Stimulated activated CD8-positive, alpha-beta memory T cell treated with anti-CD3 and anti-CD28 coated beads, Interleukin-12 subunit alpha, Interleukin-12 subunit beta, amount 100 ng/mL, for 24 hours (primary cell): ENCODE measurements around the gene BRD9.
"Not testable (repeated sequence)": the region's sequence is repeated elsewhere in the genome, so short reads cannot be mapped to it uniquely, and the experiment has no call there.

Experiments used
- DNase-seq: peaks from one replicate; pipeline ENCODE4 v3.0.0-alpha.2; 2020; ENCODE audit errors: extremely low read depth

BRD9 gene

GRCh38 chr5:843926-844325 is 48.7 kb downstream of the BRD9 start:
- DNase-seq: not testable (repeated sequence)

GRCh38 chr5:843371-843770 is 49.2 kb downstream of the BRD9 start:
- not testable (repeated sequence) for DNase-seq

- not testable (repeated sequence) for DNase-seq
Observed at GRCh38 chr5:842402-843221, 50.0 kb downstream of the BRD9 start.

GRCh38 chr5:841531-842401 is 50.8 kb downstream of the BRD9 start:
- DNase-seq: not testable (repeated sequence)

- not testable (repeated sequence) for DNase-seq
Observed at GRCh38 chr5:840974-841435, 51.6 kb downstream of the BRD9 start.

GRCh38 chr5:840118-840973 is 52.3 kb downstream of the BRD9 start:
- DNase-seq: not testable (repeated sequence)

GRCh38 chr5:838431-838851 is 54.2 kb downstream of the BRD9 start:
- DNase-seq: not testable (repeated sequence)

GRCh38 chr5:837621-838121 is 54.9 kb downstream of the BRD9 start:
- not testable (repeated sequence) for DNase-seq

- DNase-seq: not testable (repeated sequence)
Observed at GRCh38 chr5:835933-836612, 56.5 kb downstream of the BRD9 start.

- not testable (repeated sequence) for DNase-seq
Observed at GRCh38 chr5:834013-834412, 58.6 kb downstream of the BRD9 start.

- not testable (repeated sequence) for DNase-seq
Observed at GRCh38 chr5:828194-828593, 64.4 kb downstream of the BRD9 start.

- DNase-seq: not testable (repeated sequence)
Observed at GRCh38 chr5:825544-825943, 67.1 kb downstream of the BRD9 start.

- no peak for DNase-seq
Observed at GRCh38 chr5:821504-821903, 71.1 kb downstream of the BRD9 start.

GRCh38 chr5:820245-820644 is 72.4 kb downstream of the BRD9 start:
- DNase-seq: no peak

GRCh38 chr5:819078-819477 is 73.5 kb downstream of the BRD9 start:
- DNase-seq: no peak

- no peak for DNase-seq
Observed at GRCh38 chr5:816176-816575, 76.4 kb downstream of the BRD9 start.

GRCh38 chr5:815449-815848 is 77.2 kb downstream of the BRD9 start:
- no peak for DNase-seq
